Astrocyte of the spinal cord (primary cell): ENCODE data around the gene MAP1B.

ENCODE experiments used
- DNase-seq: peaks from one replicate; pipeline ENCODE4 v3.0.0; 2011; ENCODE audit warnings: low read depth, low spot score
- H3K4me3 ChIP-seq: 2 replicates; pipeline ENCODE4 v1.5.1; 2011; ENCODE audit warnings: low read depth, mild to moderate bottlenecking, low read length, moderate library complexity
- CTCF ChIP-seq: IDR thresholded peaks from 2 replicates; pipeline ENCODE4 v1.5.1; 2012; ENCODE audit warnings: low read depth, mild to moderate bottlenecking, low read length, inconsistent platforms
- in situ Hi-C: cut with HindIII; loops from 2 replicates; pipeline ENCODE4 v1.10.0; 2017; ENCODE audit warnings: low sequenced_read_pairs

Gene MAP1B

GRCh38 chr5:72245951-72246532 is 138.8 kb downstream of the MAP1B start:
- in situ Hi-C loops = no loop called here
- no peak overlapping the region for H3K4me3 ChIP-seq
- no peak for TF ChIP-seq CTCF
- peak; percentile 40 for DNase-seq

- in situ Hi-C loops = no loop called here
- peak; percentile 67 for DNase-seq
- no peak for TF ChIP-seq CTCF
- no peak overlapping the region for H3K4me3 ChIP-seq
These were observed 139.7 kb downstream of the MAP1B start for GRCh38 chr5:72246954-72247442.

- peak; percentile 92 for DNase-seq
- no peak for TF ChIP-seq CTCF
- in situ Hi-C loops = no loop called here
- no peak overlapping the region for H3K4me3 ChIP-seq
These were observed 141.2 kb downstream of the MAP1B start for GRCh38 chr5:72248410-72248981.

- in situ Hi-C loops = no loop called here
- TF ChIP-seq CTCF = no peak
- no peak for DNase-seq
- H3K4me3 ChIP-seq = no peak overlapping the region
These were observed 144.1 kb downstream of the MAP1B start for GRCh38 chr5:72251386-72251785.

- no peak overlapping the region for H3K4me3 ChIP-seq
- in situ Hi-C loops = no loop called here
- no peak for TF ChIP-seq CTCF
- DNase-seq = no peak
These were observed 144.7 kb downstream of the MAP1B start for GRCh38 chr5:72252008-72252407.

- TF ChIP-seq CTCF = no peak
- in situ Hi-C loops = no loop called here
- H3K4me3 ChIP-seq = no peak overlapping the region
- DNase-seq = no peak
These were observed 145.4 kb downstream of the MAP1B start for GRCh38 chr5:72252574-72253155.
